H1 (cell line): Measurements from ENCODE around the gene NAIF1. TPM values are rescaled to one million over a fixed set of nuclear protein-coding genes. Genes with fewer than 3 reads are reported as not detected.

Experiments
- CTCF ChIA-PET: fragments of 300-600 bp; sonication (Branson Sonifier 250); formaldehyde crosslinking; loops from one replicate; lab custom pipeline; 2021; ENCODE audit not compliant: partially characterized antibody; lab: Charles Lee
- POLR2A ChIA-PET: fragments of 300-600 bp; sonication (Branson Sonifier 250); formaldehyde crosslinking; loops from one replicate; lab custom pipeline; 2021; ENCODE audit warnings: inconsistent platforms; ENCODE audit not compliant: partially characterized antibody; lab: Charles Lee
- DNase-seq, 2 experiments: peaks; one replicate each; pipeline versions ENCODE4 v3.0.0 to v3.0.0-alpha.2; 2010 to 2022; ENCODE audit warnings: low spot score in 2 of 2, low read depth in 1 of 2, mixed read lengths in 1 of 2
- FAIRE-seq: peaks from 2 replicates; lab custom pipeline; 2011; peaks lifted over from hg19 to GRCh38; lab: Jason Lieb, UNC
- H2AFZ ChIP-seq: 2 replicates; pipeline ENCODE4 v1.8.1; 2012; ENCODE audit warnings: low read length, inconsistent platforms
- H2AK5ac ChIP-seq: 2 replicates; pipeline ENCODE4 v1.6.1; 2013; ENCODE audit warnings: low read depth, low read length
- H2BK120ac ChIP-seq: replicated peaks from 2 replicates; pipeline ENCODE3; 2013; ENCODE audit warnings: low read depth, low read length, inconsistent platforms
- H2BK12ac ChIP-seq: 2 replicates; pipeline ENCODE4 v1.6.1; 2013; ENCODE audit warnings: low read depth, low read length
- H2BK15ac ChIP-seq: 2 replicates; pipeline ENCODE4 v1.6.1; 2013; ENCODE audit warnings: low read length
- H2BK20ac ChIP-seq: 2 replicates; pipeline ENCODE4 v1.6.1; 2013; ENCODE audit warnings: low read length
- H2BK5ac ChIP-seq: 2 replicates; pipeline ENCODE4 v1.6.1; 2013; ENCODE audit warnings: low read depth, low read length
- H3K14ac ChIP-seq: 2 replicates; pipeline ENCODE4 v1.6.1; 2013; ENCODE audit warnings: inconsistent platforms; ENCODE audit not compliant: insufficient read length
- H3K18ac ChIP-seq: 2 replicates; pipeline ENCODE4 v1.6.1; 2013; ENCODE audit warnings: low read length; ENCODE audit errors: extremely low read depth
- H3K23ac ChIP-seq: 2 replicates; pipeline ENCODE4 v1.6.1; 2013; ENCODE audit warnings: inconsistent platforms; ENCODE audit not compliant: insufficient read length
- H3K23me2 ChIP-seq: 2 replicates; pipeline ENCODE4 v1.6.1; 2013; ENCODE audit warnings: low read depth, low read length
- H3K27ac ChIP-seq: 2 replicates; pipeline ENCODE4 v1.6.1; 2011; ENCODE audit warnings: low read depth, low read length, inconsistent platforms
- H3K27me3 ChIP-seq, 4 experiments: replicated peaks in 1 of 4; 1 replicate in 1 of 4; 2 replicates in 3 of 4; pipeline versions ENCODE4 v1.6.1 to v1.8.1; 2011 to 2013; ENCODE audit warnings: low read length in 3 of 4, mild to moderate bottlenecking in 3 of 4, inconsistent platforms in 2 of 4, mixed read lengths in 2 of 4, moderate library complexity in 1 of 4; ENCODE audit not compliant: control insufficient read depth in 3 of 4, insufficient read depth in 3 of 4; ENCODE audit errors: extremely low read depth in 1 of 4
- H3K36me3 ChIP-seq, 4 experiments: 2 replicates each; pipeline versions ENCODE4 v1.6.1 to v1.8.1; 2011 to 2013; ENCODE audit warnings: mild to moderate bottlenecking in 4 of 4, low read length in 3 of 4, moderate library complexity in 2 of 4, control low read depth in 1 of 4, inconsistent platforms in 1 of 4; ENCODE audit not compliant: insufficient read depth in 4 of 4, control insufficient read depth in 2 of 4
- H3K4ac ChIP-seq: replicated peaks from 2 replicates; pipeline ENCODE3; 2013; ENCODE audit warnings: low read length, low read depth, mixed read lengths, inconsistent platforms; ENCODE audit not compliant: insufficient read length
- H3K4me1 ChIP-seq, 4 experiments: replicated peaks in 1 of 4; 1 replicate in 1 of 4; 2 replicates in 3 of 4; pipeline versions ENCODE4 v1.6.1 to v1.8.1; 2011 to 2013; ENCODE audit warnings: low read length in 3 of 4, inconsistent platforms in 2 of 4, mixed read lengths in 1 of 4; ENCODE audit not compliant: insufficient read depth in 4 of 4, control insufficient read depth in 3 of 4
- H3K4me2 ChIP-seq, 2 experiments: 2 replicates each; pipeline versions ENCODE4 v1.6.1 to v1.8.1; 2011 to 2013; ENCODE audit warnings: low read depth in 2 of 2, low read length in 2 of 2, control low read depth in 1 of 2, inconsistent platforms in 1 of 2, mild to moderate bottlenecking in 1 of 2; ENCODE audit not compliant: insufficient read depth in 1 of 2
- H3K4me3 ChIP-seq, 4 experiments: fragments of 200-600, 300-600 bp in 1 of 4; sonication (generic), shearing (Covaris generic), sonication (Bioruptor Twin) in 1 of 4; 2 replicates each; pipeline versions ENCODE4 v1.5.1 to v1.8.1; 2011 to 2016; ENCODE audit warnings: low read length in 4 of 4, low read depth in 3 of 4, control low read depth in 2 of 4, inconsistent platforms in 2 of 4, mild to moderate bottlenecking in 2 of 4, mixed read lengths in 1 of 4, moderate library complexity in 1 of 4; ENCODE audit not compliant: insufficient read depth in 2 of 4; ENCODE audit errors: extremely low read depth in 1 of 4
- H3K56ac ChIP-seq: replicated peaks from 2 replicates; pipeline ENCODE3; 2013; ENCODE audit warnings: low read depth, mild to moderate bottlenecking, mixed read lengths, low read length, inconsistent platforms; ENCODE audit not compliant: insufficient read length
- H3K79me1 ChIP-seq: 2 replicates; pipeline ENCODE4 v1.6.1; 2013; ENCODE audit warnings: low read depth, low read length, control low read depth
- H3K79me2 ChIP-seq, 2 experiments: 2 replicates each; pipeline versions ENCODE4 v1.6.1 to v1.8.1; 2012 to 2013; ENCODE audit warnings: low read length in 2 of 2, mild to moderate bottlenecking in 2 of 2, inconsistent platforms in 1 of 2; ENCODE audit not compliant: insufficient read depth in 2 of 2, control insufficient read depth in 1 of 2
- H3K9ac ChIP-seq, 4 experiments: replicated peaks in 1 of 4; 1 replicate in 1 of 4; 2 replicates in 3 of 4; pipeline versions ENCODE4 v1.6.1 to v1.8.1; 2011 to 2013; ENCODE audit warnings: low read depth in 3 of 4, low read length in 3 of 4, control low read depth in 2 of 4, mild to moderate bottlenecking in 2 of 4, moderate library complexity in 2 of 4, inconsistent platforms in 1 of 4; ENCODE audit errors: extremely low read depth in 1 of 4
- H3K9me3 ChIP-seq, 2 experiments: 2 replicates each; pipeline versions ENCODE4 v1.6.1 to v1.8.1; 2012 to 2013; ENCODE audit warnings: mild to moderate bottlenecking in 2 of 2, moderate library complexity in 2 of 2, control low read depth in 1 of 2, inconsistent platforms in 1 of 2, low read depth in 1 of 2, low read length in 1 of 2, mixed read lengths in 1 of 2; ENCODE audit not compliant: insufficient read depth in 2 of 2
- H4K20me1 ChIP-seq, 2 experiments: replicated peaks in 1 of 2; 2 replicates each; pipeline versions ENCODE3 to v1.8.1; 2011 to 2013; ENCODE audit warnings: inconsistent platforms in 2 of 2, low read length in 2 of 2, mild to moderate bottlenecking in 1 of 2; ENCODE audit not compliant: insufficient read depth in 2 of 2, control insufficient read depth in 1 of 2
- H4K5ac ChIP-seq: 2 replicates; pipeline ENCODE4 v1.6.1; 2013; ENCODE audit warnings: low read length, low read depth, mixed read lengths, inconsistent platforms; ENCODE audit not compliant: insufficient read length
- H4K8ac ChIP-seq: 2 replicates; pipeline ENCODE4 v1.8.0; 2013; ENCODE audit warnings: mild to moderate bottlenecking, moderate library complexity, low read length, inconsistent platforms; ENCODE audit not compliant: insufficient read depth; ENCODE audit errors: extremely low read depth
- H4K91ac ChIP-seq: replicated peaks from 2 replicates; pipeline ENCODE3; 2013; ENCODE audit warnings: low read length, mixed read lengths, inconsistent platforms; ENCODE audit not compliant: insufficient read length
- CTBP2 ChIP-seq: IDR thresholded peaks from 2 replicates; pipeline ENCODE4 v1.7.0; 2011; ENCODE audit warnings: borderline replicate concordance, mild to moderate bottlenecking, moderate library complexity, mixed read lengths, low read length; ENCODE audit not compliant: insufficient read depth, insufficient read length
- EZH2 ChIP-seq: fragments of 200-600 bp; sonication (generic); IDR thresholded peaks from 2 replicates; pipeline ENCODE4 v1.7.1; 2012; ENCODE audit warnings: low read depth, mild to moderate bottlenecking, moderate library complexity, low read length, inconsistent platforms; ENCODE audit not compliant: severe bottlenecking
- FOSL1 ChIP-seq: IDR thresholded peaks from 2 replicates; pipeline ENCODE4 v1.6.1; 2011; ENCODE audit warnings: mild to moderate bottlenecking, low read depth, low read length, moderate library complexity; ENCODE audit not compliant: insufficient read depth
- KDM4A ChIP-seq: IDR thresholded peaks from one replicate; pipeline ENCODE4 v1.7.1; 2012; ENCODE audit warnings: low read depth, mild to moderate bottlenecking, moderate library complexity, low read length, inconsistent platforms; ENCODE audit not compliant: severe bottlenecking
- KDM5A ChIP-seq: fragments of 200-600 bp; IDR thresholded peaks from 2 replicates; pipeline ENCODE4 v1.7.1; 2012; ENCODE audit warnings: mild to moderate bottlenecking, low read length, inconsistent platforms, mixed read lengths
- NANOG ChIP-seq: IDR thresholded peaks from 2 replicates; pipeline ENCODE4 v1.6.1; 2011; ENCODE audit warnings: low read length, low read depth, mild to moderate bottlenecking, inconsistent platforms; ENCODE audit not compliant: insufficient read depth, poor library complexity, severe bottlenecking
- SIRT6 ChIP-seq: IDR thresholded peaks from one replicate; pipeline ENCODE4 v1.7.1; 2012; ENCODE audit warnings: low read length, inconsistent platforms
- SP1 ChIP-seq: IDR thresholded peaks from 2 replicates; pipeline ENCODE4 v1.6.1; 2011; ENCODE audit warnings: low read depth, low read length
- TEAD4 ChIP-seq: IDR thresholded peaks from 2 replicates; pipeline ENCODE4 v1.6.1; 2012; ENCODE audit warnings: low read depth, low read length, inconsistent platforms, mixed read lengths
- WGBS, 2 experiments: shearing (Covaris generic) in 1 of 2; methylation state at CpG; one replicate each; pipeline versions ENCODE4 v1.1.6 to v1.1.7; 2013 to 2015; ENCODE audit warnings: low lambda C conversion rate in 2 of 2, mixed read lengths in 2 of 2, inconsistent platforms in 1 of 2, low coverage in 1 of 2, missing lambda C conversion rate in 1 of 2; ENCODE audit not compliant: insufficient replicate concordance in 2 of 2, insufficient coverage in 1 of 2, insufficient read length in 1 of 2; ENCODE audit errors: extremely low coverage in 1 of 2, missing lambda C conversion rate in 1 of 2; 5-methylcytosine and 5-hydroxymethylcytosine counted together
- polyA plus RNA-seq, 7 experiments: library from polyadenylated mRNA; depleted of rRNA in 3 of 7; stranded (reverse) in 5 of 7; unstranded in 2 of 7; fragments of >200 nt in 5 of 7; fragments of 200-250 nt in 2 of 7; gene quantifications; 1 replicate in 5 of 7; 2 replicates in 1 of 7; 4 replicates in 1 of 7; pipeline versions ENCODE4 v1.2.1 to v1.2.3, GENCODE V29; 2011 to 2013; ENCODE audit warnings: missing spikeins in 2 of 7, mixed read lengths in 2 of 7
- total RNA-seq: library from RNA; stranded (reverse); fragmentation: NEBNext Ultra II Directional; extraction: Animal tissue kit (Norgen Biotek cat#: 25700); gene quantifications from 2 replicates; pipeline ENCODE4 v1.2.1, GENCODE V29; 2021
- TF ChIP-seq, protein P1 (sequence below): IDR thresholded peaks from 2 replicates; pipeline ENCODE4 v1.6.1; 2011; ENCODE audit warnings: low read length, improper control_type of control experiment

NAIF1 gene
- total and polyA plus RNA-seq, 2 of the 8 experiments (the other 6 are each of a cell fraction or from before 2014, with no cell fraction given) = 8.7 to 9.0 TPM

DNA sequence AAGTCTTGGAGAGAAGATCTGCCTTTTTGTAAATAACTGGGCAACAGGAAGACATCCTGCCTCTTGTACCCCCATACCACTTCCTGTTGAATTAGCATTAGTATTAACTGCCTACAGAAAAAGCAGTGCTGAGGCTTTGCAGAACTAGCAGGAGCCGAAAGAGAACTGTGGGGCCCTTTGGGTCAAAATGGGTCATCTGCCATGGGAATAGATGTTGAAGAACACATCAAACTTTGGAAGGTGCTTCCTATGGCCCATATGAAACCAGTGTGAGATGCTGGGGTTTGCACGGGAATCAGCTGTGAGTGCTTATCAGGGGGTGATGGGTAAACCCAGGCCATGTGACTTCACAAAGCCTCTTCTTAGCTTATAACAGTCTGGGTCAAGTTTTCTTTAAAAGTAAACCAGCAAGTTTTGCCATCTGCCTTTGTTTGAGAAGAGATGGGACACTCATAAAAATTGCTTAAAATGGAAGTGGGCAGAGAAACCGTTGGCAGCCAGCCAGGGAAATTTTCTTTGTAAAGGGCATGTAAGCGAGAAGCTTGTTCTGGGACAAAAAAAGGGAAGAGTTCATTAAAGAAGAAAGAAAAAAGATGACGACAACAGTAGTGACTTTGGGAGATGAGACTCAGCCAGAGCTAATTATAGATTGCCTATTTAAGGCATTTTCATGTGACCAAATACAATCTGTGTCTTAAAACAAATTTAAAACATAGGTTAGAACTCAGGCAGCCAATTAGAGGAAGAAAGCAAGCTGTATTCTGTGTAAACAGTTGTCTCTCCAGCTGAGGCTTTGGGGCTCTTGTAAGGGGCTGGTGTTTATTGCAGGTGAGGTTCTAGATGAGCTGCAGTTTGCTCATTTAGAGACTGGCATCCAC is 5.3 kb upstream of the NAIF1 start:
- Histone ChIP-seq H3K4me1 (peaks cover 5 to 10% (median 7%) of the 10 kb centered on the region in 4 experiments; a peak in 6 of 7 replicates), H3K18ac (no peak overlapping the region), H4K91ac (no peak overlapping the region), H3K23me2 (peaks cover 8% of the 10 kb centered on the region), H3K79me2 (peaks cover 0 to 46% of the 10 kb centered on the region in 2 experiments; a peak in 2 of 4 replicates), H2BK12ac (no peak overlapping the region), H2AK5ac (no peak overlapping the region), H3K4ac (no peak overlapping the region), H3K27me3 (no peaks in the 10 kb centered on the region; a peak in 1 of 7 replicates), H3K4me3 (no peak overlapping the region), H4K8ac (no peak overlapping the region), H3K9ac (no peak overlapping the region), H2BK15ac (no peak overlapping the region), H3K23ac (no peak overlapping the region), H2BK120ac (no peak overlapping the region), H3K14ac (no peak overlapping the region), H2AFZ (no peak overlapping the region), H4K5ac (no peak overlapping the region), H3K9me3 (no peaks in the 10 kb centered on the region), H2BK5ac (no peak overlapping the region), H3K27ac (no peak overlapping the region; the same call in 1 of the 2 replicates), H3K79me1 (peaks cover 4% of the 10 kb centered on the region), H4K20me1 (peaks cover 0 to 6% of the 10 kb centered on the region in 2 experiments), H3K36me3 (no peaks in the 10 kb centered on the region), H3K56ac (no peak overlapping the region), H2BK20ac (no peak overlapping the region), H3K4me2 (peak overlapping the region; percentile 1 to 4; a peak in 1 of 4 replicates)
- WGBS, 2 experiments = 82% methylated on average over 5 of the region's 5 CpGs; no CpG with 5 or more reads in 1 of the 2 experiments
- ChIA-PET CTCF (interaction anchor here (0.8 to 3.1 kb wide), 13 partner anchors 10 to 177 kb away, joined by 3 to 12 read pairs (median 5); no protein-coding TSS in a partner anchor), POLR2A (interaction anchor here (0.8 to 2.8 kb wide), 7 partner anchors 9 to 283 kb away, joined by 3 to 12 read pairs (median 3); no protein-coding TSS in a partner anchor)
- DNase-seq = no peak
- FAIRE-seq = no peak
- TF ChIP-seq NANOG = no peak
- TF ChIP-seq SP1 = no peak
- TF ChIP-seq KDM5A = no peak
- no peak for TF ChIP-seq CTBP2
- TF ChIP-seq FOSL1 = no peak
- no peak for TF ChIP-seq KDM4A
- no peak for TF ChIP-seq TEAD4
- TF ChIP-seq, protein P1, sequence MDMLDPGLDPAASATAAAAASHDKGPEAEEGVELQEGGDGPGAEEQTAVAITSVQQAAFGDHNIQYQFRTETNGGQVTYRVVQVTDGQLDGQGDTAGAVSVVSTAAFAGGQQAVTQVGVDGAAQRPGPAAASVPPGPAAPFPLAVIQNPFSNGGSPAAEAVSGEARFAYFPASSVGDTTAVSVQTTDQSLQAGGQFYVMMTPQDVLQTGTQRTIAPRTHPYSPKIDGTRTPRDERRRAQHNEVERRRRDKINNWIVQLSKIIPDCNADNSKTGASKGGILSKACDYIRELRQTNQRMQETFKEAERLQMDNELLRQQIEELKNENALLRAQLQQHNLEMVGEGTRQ = no peak
- no peak for TF ChIP-seq EZH2
- no peak for TF ChIP-seq SIRT6
